Measurements from ENCODE around the gene CHN2.

GRCh38 chr7:29367784-29368183, 173.2 kb downstream of the CHN2 start:
- TF ChIP-seq CSRNP3 (CRISPR knock-in tag; IDR thresholded peaks at IDR 0.05) (no peak), ZFP3 (CRISPR knock-in tag; IDR thresholded peaks at IDR 0.05) (no peak), TSHZ2 (CRISPR knock-in tag; IDR thresholded peaks at IDR 0.05) (no peak), TCF4 (CRISPR knock-in tag; IDR thresholded peaks at IDR 0.05; ENCODE audit: borderline replicate concordance) (no peak), GLIS3 (CRISPR knock-in tag; IDR thresholded peaks at IDR 0.05) (no peak), SNAI2 (CRISPR knock-in tag; IDR thresholded peaks at IDR 0.05) (no peak), PATZ1 (CRISPR knock-in tag; IDR thresholded peaks at IDR 0.05; ENCODE audit: borderline replicate concordance) (no peak), ISL1 (CRISPR knock-in tag; IDR thresholded peaks at IDR 0.05) (no peak), PPARA (CRISPR knock-in tag; IDR thresholded peaks at IDR 0.05; ENCODE audit: borderline replicate concordance) (no peak), POU6F1 (CRISPR knock-in tag; IDR thresholded peaks at IDR 0.05; ENCODE audit: borderline replicate concordance, low read depth) (no peak)

Data from SK-N-SH treated with all-trans-retinoic acid at 6 μM for 48 hours (cell line).